Ascending aorta (tissue), 2 donors: ENCODE measurements around the gene TXK. TPM values are rescaled to one million over a fixed set of nuclear protein-coding genes. Genes with fewer than 3 reads are reported as not detected.

ENCODE experiments used
- DNase-seq, 2 donors: peaks; one replicate each; pipeline ENCODE4 v3.0.0-alpha.2; 2019; ENCODE audit warnings: low spot score in 2 of 2
- H3K27ac ChIP-seq, 2 donors: fragments of 200-600 bp; sonication (generic); one replicate each; pipeline ENCODE4 v1.5.1; 2016 to 2017; ENCODE audit warnings: mild to moderate bottlenecking in 1 of 2
- H3K27me3 ChIP-seq: fragments of 200-600 bp; sonication (generic); one replicate; pipeline ENCODE4 v1.5.1; 2017
- H3K36me3 ChIP-seq, 2 donors: fragments of 200-600 bp; sonication (generic); one replicate each; pipeline ENCODE4 v1.5.1; 2016
- H3K4me1 ChIP-seq, 2 donors: fragments of 200-600 bp; sonication (generic); one replicate each; pipeline ENCODE4 v1.5.1; 2016 to 2017; ENCODE audit warnings: mild to moderate bottlenecking in 1 of 2
- H3K4me3 ChIP-seq, 2 donors: fragments of 200-600 bp; sonication (generic); one replicate each; pipeline ENCODE4 v1.5.1; 2016 to 2017; ENCODE audit warnings: mild to moderate bottlenecking in 1 of 2
- H3K9me3 ChIP-seq, 2 donors: fragments of 200-600 bp; sonication (generic); one replicate each; pipeline ENCODE4 v1.5.1; 2016
- intact Hi-C: fragments of 100-400 bp; cut with DNase I; formaldehyde crosslinking; loops from one replicate; pipeline ENCODE4 v1.15.1; 2023
- total RNA-seq: library from RNA; depleted of rRNA; stranded (reverse); fragments of >200 nt; gene quantifications from one replicate; pipeline ENCODE4 v1.1.0, GENCODE V29; 2016
- TF ChIP-seq, protein P1 (sequence below), 3 experiments: fragments of 200-600 bp in 2 of 3; fragments of 450-650 bp in 1 of 3; sonication (generic) in 2 of 3; IDR thresholded peaks; one replicate each; pipeline ENCODE4 v1.5.1; 2016 to 2019; ENCODE audit warnings: antibody characterized with exemption in 3 of 3, mild to moderate bottlenecking in 1 of 3, moderate library complexity in 1 of 3

The TXK gene
- total RNA-seq, 1 donor from 2014 or later: not detected

DNA sequence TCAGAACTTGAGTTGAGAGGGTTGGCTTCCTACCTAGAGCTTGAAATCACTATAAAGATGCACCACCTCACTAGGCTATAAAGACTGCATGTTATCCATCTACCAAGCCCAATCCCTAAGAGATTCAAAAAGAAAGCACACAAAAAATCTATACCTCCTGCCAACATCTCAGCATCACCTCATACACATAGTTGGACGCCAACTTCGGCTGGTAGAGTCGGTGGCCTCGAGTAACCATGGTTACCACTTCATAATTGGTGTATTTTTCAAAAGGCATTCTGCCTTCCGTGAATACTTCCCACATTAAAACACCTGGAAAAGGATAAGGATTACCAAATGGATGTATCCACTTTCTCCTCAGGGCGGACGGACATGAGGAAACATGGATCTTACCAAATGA is 4.5 kb upstream of the TXK start:
- DNase-seq: no peak
- no peak overlapping the region for H3K4me3 ChIP-seq
- no peak overlapping the region for H3K27ac ChIP-seq
- TF ChIP-seq, protein P1, sequence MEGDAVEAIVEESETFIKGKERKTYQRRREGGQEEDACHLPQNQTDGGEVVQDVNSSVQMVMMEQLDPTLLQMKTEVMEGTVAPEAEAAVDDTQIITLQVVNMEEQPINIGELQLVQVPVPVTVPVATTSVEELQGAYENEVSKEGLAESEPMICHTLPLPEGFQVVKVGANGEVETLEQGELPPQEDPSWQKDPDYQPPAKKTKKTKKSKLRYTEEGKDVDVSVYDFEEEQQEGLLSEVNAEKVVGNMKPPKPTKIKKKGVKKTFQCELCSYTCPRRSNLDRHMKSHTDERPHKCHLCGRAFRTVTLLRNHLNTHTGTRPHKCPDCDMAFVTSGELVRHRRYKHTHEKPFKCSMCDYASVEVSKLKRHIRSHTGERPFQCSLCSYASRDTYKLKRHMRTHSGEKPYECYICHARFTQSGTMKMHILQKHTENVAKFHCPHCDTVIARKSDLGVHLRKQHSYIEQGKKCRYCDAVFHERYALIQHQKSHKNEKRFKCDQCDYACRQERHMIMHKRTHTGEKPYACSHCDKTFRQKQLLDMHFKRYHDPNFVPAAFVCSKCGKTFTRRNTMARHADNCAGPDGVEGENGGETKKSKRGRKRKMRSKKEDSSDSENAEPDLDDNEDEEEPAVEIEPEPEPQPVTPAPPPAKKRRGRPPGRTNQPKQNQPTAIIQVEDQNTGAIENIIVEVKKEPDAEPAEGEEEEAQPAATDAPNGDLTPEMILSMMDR (IDR thresholded peaks at IDR 0.05): no peak
- H3K27me3 ChIP-seq: no peaks in the 10 kb centered on the region
- peaks cover 0 to 15% of the 10 kb centered on the region in 2 donors for H3K36me3 ChIP-seq
- intact Hi-C loops: loop anchor here (5.0 kb wide), 1 partner anchor 121 kb away; the partner anchor contains the start of genes CNGA1 and NIPAL1
- no peaks in the 10 kb centered on the region for H3K9me3 ChIP-seq
- H3K4me1 ChIP-seq: no peaks in the 10 kb centered on the region

DNA sequence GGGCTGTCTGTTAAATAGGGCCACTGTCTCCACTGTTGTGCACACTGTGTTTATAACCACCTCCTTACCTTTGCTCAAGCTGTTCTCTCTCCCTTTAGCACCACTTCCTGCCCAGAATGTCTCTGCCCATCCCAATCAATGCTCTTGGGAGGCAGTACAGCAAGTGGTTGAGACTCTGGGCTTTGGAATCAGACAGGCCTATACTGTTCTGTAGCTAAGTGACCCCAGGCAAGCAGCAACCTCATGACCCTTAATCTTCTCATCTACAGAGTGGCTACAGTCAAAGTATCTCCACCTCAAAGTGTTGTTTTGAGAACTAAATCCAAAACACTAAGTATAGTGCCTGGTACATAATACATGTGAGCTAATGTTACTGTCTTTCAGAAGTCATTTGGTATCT is 3.8 kb upstream of the TXK start:
- peaks cover 0 to 15% of the 10 kb centered on the region in 2 donors for H3K36me3 ChIP-seq
- no peak for DNase-seq
- no peaks in the 10 kb centered on the region for H3K4me1 ChIP-seq
- H3K27me3 ChIP-seq: no peaks in the 10 kb centered on the region
- no peak overlapping the region for H3K4me3 ChIP-seq
- no peaks in the 10 kb centered on the region for H3K9me3 ChIP-seq
- TF ChIP-seq, protein P1 (IDR thresholded peaks at IDR 0.05): no peak
- intact Hi-C loops: loop anchor here (5.0 kb wide), 1 partner anchor 121 kb away; the partner anchor contains the start of genes CNGA1 and NIPAL1
- no peak overlapping the region for H3K27ac ChIP-seq

DNA sequence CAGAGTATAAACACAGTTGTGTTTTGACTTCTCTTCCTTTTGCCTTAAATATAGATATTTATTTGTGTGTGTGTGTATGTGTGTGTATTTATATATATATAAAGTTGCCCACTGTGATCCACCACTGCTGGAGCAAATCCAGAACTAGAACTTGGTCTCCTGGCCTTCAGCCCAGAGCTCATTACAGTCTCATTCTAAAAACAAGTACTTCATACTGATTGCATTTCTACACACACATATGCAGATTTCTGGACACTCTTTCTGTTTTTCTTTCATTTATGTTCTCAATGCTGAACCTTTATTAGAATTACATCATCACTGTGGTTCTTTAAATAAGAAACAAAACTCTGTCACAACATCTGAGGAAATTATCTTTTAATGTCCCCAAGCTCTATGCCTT is 381 bp downstream of the TXK start:
- Histone ChIP-seq H3K27me3 (no peaks in the 10 kb centered on the region), H3K4me3 (no peak overlapping the region), H3K36me3 (peaks cover 0 to 15% of the 10 kb centered on the region in 2 donors), H3K4me1 (peaks cover 0 to 3% of the 10 kb centered on the region in 2 donors), H3K9me3 (no peaks in the 10 kb centered on the region), H3K27ac (no peak overlapping the region)
- intact Hi-C loops: no loop called here
- no peak for DNase-seq
- TF ChIP-seq, protein P1 (IDR thresholded peaks at IDR 0.05): no peak

DNA sequence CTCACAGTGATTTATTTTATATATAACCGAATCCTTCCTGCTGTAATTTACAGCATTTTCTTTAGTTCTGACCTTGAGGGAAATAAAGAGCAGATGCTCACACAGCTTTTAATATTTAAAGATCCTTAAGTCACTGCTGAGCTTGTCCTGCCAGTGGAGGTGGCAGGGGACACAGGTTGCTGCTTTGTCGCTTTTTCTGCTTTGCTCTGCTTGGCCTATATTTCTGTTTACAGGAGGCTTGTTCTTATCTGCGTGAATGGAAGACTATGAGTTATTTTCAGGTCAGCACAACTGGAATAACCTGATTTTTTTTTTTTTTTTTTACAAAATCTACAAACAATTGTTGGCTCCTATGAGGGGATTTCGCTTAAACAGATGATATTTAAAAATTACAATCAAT is 2.3 kb downstream of the TXK start:
- Histone ChIP-seq H3K36me3 (peaks cover 0 to 6% of the 10 kb centered on the region in 2 donors), H3K4me1 (peaks cover 0 to 12% of the 10 kb centered on the region in 2 donors), H3K4me3 (no peak overlapping the region), H3K27ac (no peak overlapping the region), H3K27me3 (no peaks in the 10 kb centered on the region), H3K9me3 (no peaks in the 10 kb centered on the region)
- no peak for DNase-seq
- TF ChIP-seq, protein P1 (IDR thresholded peaks at IDR 0.05): no peak
- intact Hi-C loops: no loop called here

DNA sequence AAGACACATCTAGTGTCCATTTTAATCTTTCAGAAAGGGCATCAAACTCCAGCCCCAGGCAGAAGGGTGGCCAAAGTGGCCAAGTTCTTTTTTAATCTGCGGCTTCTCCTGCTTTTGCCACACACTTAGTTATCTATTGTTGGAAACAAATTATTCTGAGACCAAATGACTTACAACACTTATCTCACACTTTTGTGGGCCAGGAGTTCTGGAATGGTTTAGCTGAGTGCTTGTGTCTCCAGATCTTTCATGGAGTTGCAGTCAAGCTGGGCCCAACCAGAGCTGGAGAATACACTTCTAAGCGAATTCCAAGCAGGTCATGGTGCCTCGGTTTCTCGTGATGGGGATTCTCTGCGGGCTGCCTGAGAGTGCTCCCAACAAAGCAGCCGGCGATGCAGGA is 4.0 kb downstream of the TXK start:
- Histone ChIP-seq H3K27ac (no peak overlapping the region), H3K4me1 (peaks cover 0 to 12% of the 10 kb centered on the region in 2 donors), H3K27me3 (no peaks in the 10 kb centered on the region), H3K9me3 (no peaks in the 10 kb centered on the region), H3K36me3 (no peaks in the 10 kb centered on the region), H3K4me3 (no peak overlapping the region)
- TF ChIP-seq, protein P1 (IDR thresholded peaks at IDR 0.05): no peak
- intact Hi-C loops: no loop called here
- no peak for DNase-seq
